IMR-90 (cell line): Measurements from ENCODE around the gene TCF4.

ENCODE experiments used
- CEBPB ChIP-seq: IDR thresholded peaks from 2 replicates; pipeline ENCODE4 v1.6.1; 2012; ENCODE audit warnings: low read depth, low read length, improper control_type of control experiment
- CTCF ChIP-seq: conservative IDR thresholded peaks from 2 replicates; pipeline ENCODE4 v1.5.1; 2012; ENCODE audit warnings: mild to moderate bottlenecking, low read depth, low read length, improper control_type of control experiment
- ELK1 ChIP-seq: fragments of 150-350 bp; IDR thresholded peaks from 2 replicates; pipeline ENCODE4 v1.6.1; 2016; ENCODE audit warnings: low read depth, mild to moderate bottlenecking, low read length, moderate library complexity, borderline replicate concordance
- FOS ChIP-seq: fragments of 150-350 bp; IDR thresholded peaks from 2 replicates; pipeline ENCODE4 v1.6.1; 2016; ENCODE audit warnings: low read depth, low read length
- MAZ ChIP-seq: IDR thresholded peaks from 2 replicates; pipeline ENCODE4 v1.6.1; 2012; ENCODE audit warnings: low read depth, mild to moderate bottlenecking, low read length, improper control_type of control experiment, moderate library complexity, borderline replicate concordance
- MXI1 ChIP-seq: IDR thresholded peaks from 2 replicates; pipeline ENCODE4 v1.6.1; 2012; ENCODE audit warnings: low read depth, mild to moderate bottlenecking, low read length, moderate library complexity, borderline replicate concordance
- POLR2A ChIP-seq: IDR thresholded peaks from 2 replicates; pipeline ENCODE4 v1.6.1; 2012; ENCODE audit warnings: mild to moderate bottlenecking, low read depth, low read length
- RCOR1 ChIP-seq: IDR thresholded peaks from 2 replicates; pipeline ENCODE4 v1.6.1; 2012; ENCODE audit warnings: mild to moderate bottlenecking, low read length, improper control_type of control experiment; ENCODE audit not compliant: insufficient replicate concordance
- RFX5 ChIP-seq: IDR thresholded peaks from 2 replicates; pipeline ENCODE4 v1.8.0; 2012; ENCODE audit warnings: low read depth, mild to moderate bottlenecking, low read length, moderate library complexity
- USF2 ChIP-seq: fragments of 150-350 bp; IDR thresholded peaks from 2 replicates; pipeline ENCODE4 v1.6.1; 2017; ENCODE audit warnings: mild to moderate bottlenecking, antibody characterized with exemption, low read length, low read depth

DNA sequence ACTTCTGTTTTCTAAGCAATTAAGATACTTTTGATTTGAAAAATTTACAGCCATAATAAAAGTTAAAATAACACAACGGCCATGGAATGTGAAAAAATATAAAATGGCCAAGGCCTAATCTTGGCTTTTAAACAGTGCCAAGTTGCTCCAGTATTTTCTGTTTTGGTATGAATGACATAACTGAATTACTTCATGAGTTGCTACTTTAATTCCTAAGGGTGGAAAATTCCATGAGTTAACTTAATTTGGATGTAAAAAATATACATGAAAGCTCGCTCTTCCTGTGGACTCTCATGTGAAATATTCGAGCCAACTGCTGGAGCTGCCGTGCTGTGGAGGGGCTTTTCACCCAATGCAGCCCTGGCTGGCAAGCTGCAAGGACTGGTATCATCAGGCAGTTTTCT, 342.8 kb downstream of the TCF4 start:
- TF ChIP-seq CEBPB (no peak), CTCF (no peak), RFX5 (no peak), RCOR1 (no peak), FOS (no peak), USF2 (no peak), POLR2A (no peak), MXI1 (no peak), MAZ (no peak), ELK1 (no peak)
